Esophagus squamous epithelium (tissue), 4 donors: Measurements from ENCODE around the gene KRT34.

ENCODE experiments used
- POLR2A ChIP-seq, 4 donors: fragments of 450-650 bp; IDR thresholded peaks; one replicate each; pipeline ENCODE4 v1.6.1; 2017; ENCODE audit warnings: antibody characterized with exemption in 4 of 4, mild to moderate bottlenecking in 4 of 4, moderate library complexity in 3 of 4
- TF ChIP-seq, protein P1 (sequence below), 6 experiments: fragments of 450-650 bp in 4 of 6; fragments of 200-600 bp in 2 of 6; sonication (generic) in 2 of 6; IDR thresholded peaks; one replicate each; pipeline ENCODE4 v1.5.1; 2016 to 2019; ENCODE audit warnings: antibody characterized with exemption in 6 of 6, mild to moderate bottlenecking in 4 of 6, moderate library complexity in 4 of 6

DNA sequence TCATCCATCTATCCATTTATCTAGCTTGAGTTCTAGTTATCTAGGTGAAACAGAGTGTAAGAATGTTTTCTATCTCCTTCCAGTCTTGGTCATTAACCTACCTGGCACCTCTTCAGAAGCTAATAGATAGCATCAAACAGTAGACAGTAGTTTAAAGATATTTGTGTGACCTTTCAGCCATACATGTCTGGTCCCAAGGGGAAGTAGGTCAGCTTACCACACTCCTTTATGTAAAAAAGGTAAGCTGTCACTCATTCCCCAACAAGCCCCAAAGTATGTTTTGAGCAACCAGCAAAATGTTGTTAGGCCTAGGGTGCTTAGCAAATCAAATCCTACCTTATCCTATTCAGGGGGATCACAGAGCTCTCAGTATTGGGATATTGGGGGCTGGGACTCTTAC is 16.0 kb downstream of the KRT34 start:
- TF ChIP-seq, protein P1, sequence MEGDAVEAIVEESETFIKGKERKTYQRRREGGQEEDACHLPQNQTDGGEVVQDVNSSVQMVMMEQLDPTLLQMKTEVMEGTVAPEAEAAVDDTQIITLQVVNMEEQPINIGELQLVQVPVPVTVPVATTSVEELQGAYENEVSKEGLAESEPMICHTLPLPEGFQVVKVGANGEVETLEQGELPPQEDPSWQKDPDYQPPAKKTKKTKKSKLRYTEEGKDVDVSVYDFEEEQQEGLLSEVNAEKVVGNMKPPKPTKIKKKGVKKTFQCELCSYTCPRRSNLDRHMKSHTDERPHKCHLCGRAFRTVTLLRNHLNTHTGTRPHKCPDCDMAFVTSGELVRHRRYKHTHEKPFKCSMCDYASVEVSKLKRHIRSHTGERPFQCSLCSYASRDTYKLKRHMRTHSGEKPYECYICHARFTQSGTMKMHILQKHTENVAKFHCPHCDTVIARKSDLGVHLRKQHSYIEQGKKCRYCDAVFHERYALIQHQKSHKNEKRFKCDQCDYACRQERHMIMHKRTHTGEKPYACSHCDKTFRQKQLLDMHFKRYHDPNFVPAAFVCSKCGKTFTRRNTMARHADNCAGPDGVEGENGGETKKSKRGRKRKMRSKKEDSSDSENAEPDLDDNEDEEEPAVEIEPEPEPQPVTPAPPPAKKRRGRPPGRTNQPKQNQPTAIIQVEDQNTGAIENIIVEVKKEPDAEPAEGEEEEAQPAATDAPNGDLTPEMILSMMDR (IDR thresholded peaks at IDR 0.05), result no peak
- no peak for TF ChIP-seq POLR2A (IDR thresholded peaks at IDR 0.05)
